Kidney (tissue), 14 donors: ENCODE results near the gene NET1. TPM values are rescaled to one million over a fixed set of nuclear protein-coding genes. Genes with fewer than 3 reads are reported as not detected.

Experiments used
- DNase-seq, 5 donors: peaks; one replicate each; pipeline ENCODE4 v3.0.0-alpha.2; 2013 to 2020
- FAIRE-seq: peaks from 2 replicates; lab custom pipeline; 2012; peaks lifted over from hg19 to GRCh38; lab: Jason Lieb, UNC
- H3K27ac ChIP-seq, 2 donors: one replicate each; pipeline ENCODE4 v1.7.0; 2013; ENCODE audit warnings: low read depth in 2 of 2, low read length in 2 of 2, inconsistent platforms in 1 of 2
- H3K27me3 ChIP-seq: one replicate; pipeline ENCODE4 v1.7.1; 2013; ENCODE audit warnings: low read length, inconsistent platforms; ENCODE audit not compliant: control insufficient read depth, insufficient read depth
- H3K36me3 ChIP-seq, 3 donors: one replicate each; pipeline versions ENCODE4 v1.7.0 to v1.7.1; 2013; ENCODE audit warnings: low read length in 3 of 3, control low read depth in 1 of 3, inconsistent platforms in 1 of 3; ENCODE audit not compliant: insufficient read depth in 3 of 3, control insufficient read depth in 2 of 3
- H3K4me1 ChIP-seq, 3 donors: one replicate each; pipeline versions ENCODE4 v1.7.0 to v1.7.1; 2013; ENCODE audit warnings: low read length in 3 of 3, inconsistent platforms in 1 of 3, low read depth in 1 of 3; ENCODE audit not compliant: control insufficient read depth in 2 of 3, insufficient read depth in 2 of 3
- H3K4me3 ChIP-seq, 3 donors: one replicate each; pipeline versions ENCODE4 v1.7.0 to v1.8.1; 2013; ENCODE audit warnings: low read length in 3 of 3, control low read depth in 1 of 3, inconsistent platforms in 1 of 3
- H3K9ac ChIP-seq, 3 donors: one replicate each; pipeline versions ENCODE4 v1.7.0 to v1.7.1; 2013; ENCODE audit warnings: low read length in 3 of 3, control low read depth in 1 of 3, inconsistent platforms in 1 of 3
- H3K9me3 ChIP-seq, 3 donors: one replicate each; pipeline versions ENCODE4 v1.7.0 to v1.7.1; 2013; ENCODE audit warnings: low read length in 3 of 3, control low read depth in 1 of 3, inconsistent platforms in 1 of 3; ENCODE audit not compliant: control insufficient read depth in 2 of 3, insufficient read depth in 1 of 3
- intact Hi-C: fragments of 100-400 bp; cut with DNase I; formaldehyde crosslinking; loops from one replicate; pipeline ENCODE4 v1.11.1; 2022
- polyA plus RNA-seq: library from polyadenylated mRNA; stranded (reverse); fragments of 350-450 nt; fragmentation: Illumina TruSeq; extraction: RNeasy Lipid Tissue Mini Kit (QIAGEN cat#74804); gene quantifications from one replicate; pipeline ENCODE4 v1.2.3, GENCODE V29; 2014; ENCODE audit warnings: low read depth, low replicate concordance; ENCODE audit not compliant: insufficient read depth
- total RNA-seq: library from RNA; stranded (reverse); fragmentation: NEBNext Ultra II Directional; extraction: Animal tissue kit (Norgen Biotek cat#: 25700); gene quantifications from one replicate; pipeline ENCODE4 v1.2.1, GENCODE V29; 2021
- TF ChIP-seq, protein P1 (sequence below): IDR thresholded peaks from 3 replicates; pipeline ENCODE4 v1.5.1; 2012; ENCODE audit warnings: mild to moderate bottlenecking, moderate library complexity, borderline replicate concordance; ENCODE audit not compliant: insufficient read depth; ENCODE audit errors: extremely low read depth
- donor health status: control.
- donor health status: control.
- donor health status: control.
- donor health status: control.
- donor health status: control.
- donor health status: DM: yes; HTN: yes; CAD: no.
- donor health status: Normal renal cell carcinoma (clear cell type).

Gene NET1
- total and polyA plus RNA-seq, 2 donors from 2014 or later, result 35.9 to 86.5 TPM

DNA sequence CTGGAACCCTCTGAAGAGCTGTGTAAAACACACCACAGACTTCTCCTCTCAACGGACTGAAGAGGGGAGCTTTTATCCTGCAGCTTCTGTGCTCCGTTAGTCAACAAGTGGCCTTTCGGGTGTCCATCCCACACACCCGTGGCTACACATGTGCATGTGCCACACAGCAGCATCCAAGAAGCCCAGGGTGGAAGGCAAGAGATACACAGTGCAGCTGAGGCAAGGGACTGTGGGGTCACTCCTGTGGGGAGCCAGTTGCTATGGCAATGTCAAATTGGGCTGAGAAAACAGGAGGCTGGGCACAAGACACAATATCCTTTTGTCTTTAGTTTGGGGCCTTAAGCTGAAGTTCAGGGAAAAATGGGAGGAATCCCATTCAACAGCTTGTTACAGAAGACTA, 28.7 kb downstream of the NET1 start:
- no peak overlapping the region for H3K9ac ChIP-seq
- TF ChIP-seq, protein P1, sequence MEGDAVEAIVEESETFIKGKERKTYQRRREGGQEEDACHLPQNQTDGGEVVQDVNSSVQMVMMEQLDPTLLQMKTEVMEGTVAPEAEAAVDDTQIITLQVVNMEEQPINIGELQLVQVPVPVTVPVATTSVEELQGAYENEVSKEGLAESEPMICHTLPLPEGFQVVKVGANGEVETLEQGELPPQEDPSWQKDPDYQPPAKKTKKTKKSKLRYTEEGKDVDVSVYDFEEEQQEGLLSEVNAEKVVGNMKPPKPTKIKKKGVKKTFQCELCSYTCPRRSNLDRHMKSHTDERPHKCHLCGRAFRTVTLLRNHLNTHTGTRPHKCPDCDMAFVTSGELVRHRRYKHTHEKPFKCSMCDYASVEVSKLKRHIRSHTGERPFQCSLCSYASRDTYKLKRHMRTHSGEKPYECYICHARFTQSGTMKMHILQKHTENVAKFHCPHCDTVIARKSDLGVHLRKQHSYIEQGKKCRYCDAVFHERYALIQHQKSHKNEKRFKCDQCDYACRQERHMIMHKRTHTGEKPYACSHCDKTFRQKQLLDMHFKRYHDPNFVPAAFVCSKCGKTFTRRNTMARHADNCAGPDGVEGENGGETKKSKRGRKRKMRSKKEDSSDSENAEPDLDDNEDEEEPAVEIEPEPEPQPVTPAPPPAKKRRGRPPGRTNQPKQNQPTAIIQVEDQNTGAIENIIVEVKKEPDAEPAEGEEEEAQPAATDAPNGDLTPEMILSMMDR, result no peak
- no peaks in the 10 kb centered on the region for H3K9me3 ChIP-seq
- no peaks in the 10 kb centered on the region for H3K36me3 ChIP-seq
- DNase-seq, result no peak
- H3K4me1 ChIP-seq, result peaks cover 0 to 1% (median 0%) of the 10 kb centered on the region in 3 donors
- intact Hi-C loops, result loop anchor here (5.0 to 10.0 kb wide), 2 partner anchors 181 to 434 kb away; no protein-coding TSS in a partner anchor
- H3K4me3 ChIP-seq, result no peak overlapping the region
- no peaks in the 10 kb centered on the region for H3K27me3 ChIP-seq
- no peak overlapping the region for H3K27ac ChIP-seq
- no peak for FAIRE-seq

DNA sequence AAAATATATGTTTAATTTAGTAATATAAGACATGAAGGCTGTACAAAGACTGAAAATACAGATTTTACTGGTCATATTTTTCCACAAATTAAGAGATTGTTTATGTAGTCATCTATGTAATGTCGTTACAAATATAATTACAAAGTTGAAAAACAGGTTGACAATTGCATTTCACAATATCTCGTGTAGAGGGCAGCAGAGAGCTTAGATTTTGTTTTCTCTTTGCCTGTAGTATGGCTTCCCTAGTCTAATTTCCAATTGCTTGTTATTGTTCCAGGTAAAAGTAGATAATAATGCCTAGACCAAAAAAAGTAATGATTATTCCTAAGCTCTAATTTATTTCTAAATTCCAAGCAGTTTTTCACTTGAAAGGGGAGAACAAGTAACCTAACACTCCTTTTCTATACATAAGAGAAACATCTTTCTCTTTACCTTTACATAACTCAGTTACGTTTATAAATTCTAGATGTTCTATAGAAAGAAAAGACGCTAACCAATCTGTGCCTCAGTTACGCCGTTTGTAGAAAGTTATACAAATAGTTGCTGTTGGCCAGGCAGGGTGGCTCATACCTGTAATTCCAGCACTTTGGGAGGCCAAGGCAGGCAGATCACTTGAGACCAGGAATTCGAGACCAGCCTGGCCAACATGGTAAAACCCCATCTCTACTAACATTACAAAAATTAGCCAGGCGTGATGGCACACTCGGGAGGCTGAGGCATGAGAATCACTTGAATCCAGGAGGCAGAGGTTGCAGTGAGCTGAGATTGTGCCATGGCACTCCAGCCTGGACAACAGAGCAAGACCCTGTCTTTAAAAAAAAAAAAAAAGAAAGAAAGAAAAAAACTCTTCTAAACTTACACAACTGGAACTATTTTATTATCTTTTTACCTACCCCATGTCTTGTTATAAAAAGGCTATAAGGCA, 30.0 kb downstream of the NET1 start:
- FAIRE-seq, result peak; percentile 97
- DNase-seq, result peak in 2 of 5 donors; percentile 77 to 79
- Histone ChIP-seq H3K27ac (no peak overlapping the region), H3K27me3 (no peaks in the 10 kb centered on the region), H3K9me3 (no peaks in the 10 kb centered on the region), H3K9ac (no peak overlapping the region), H3K36me3 (no peaks in the 10 kb centered on the region), H3K4me3 (no peak overlapping the region), H3K4me1 (peaks cover 0 to 3% (median 0%) of the 10 kb centered on the region in 3 donors)
- TF ChIP-seq, protein P1, result peak; percentile 69
- intact Hi-C loops, result loop anchor here (5.0 to 10.0 kb wide), 2 partner anchors 180 to 432 kb away; no protein-coding TSS in a partner anchor

DNA sequence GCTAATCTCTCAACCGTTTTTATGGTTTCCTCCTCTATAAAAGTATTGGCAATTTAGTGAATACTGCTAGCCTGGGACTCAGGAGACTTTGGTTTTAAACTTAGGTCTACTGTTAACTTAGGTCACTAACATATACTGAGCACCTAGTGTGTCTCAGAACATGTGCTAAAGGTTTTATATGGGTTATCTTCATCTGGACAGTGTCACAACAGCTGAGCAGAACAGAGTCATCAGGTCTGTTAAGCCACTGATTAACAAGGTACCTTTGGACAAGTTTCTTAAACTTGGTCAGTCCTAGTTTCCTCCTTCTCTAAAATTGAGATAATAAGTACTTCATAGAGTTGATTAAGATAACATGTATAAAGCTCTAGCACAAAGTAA, 30.6 kb downstream of the NET1 start:
- DNase-seq (no peak), FAIRE-seq (no peak)
- intact Hi-C loops, result loop anchor here (5.0 to 10.0 kb wide), 2 partner anchors 179 to 432 kb away; no protein-coding TSS in a partner anchor
- TF ChIP-seq, protein P1, result no peak
- Histone ChIP-seq H3K9me3 (no peaks in the 10 kb centered on the region), H3K9ac (no peak overlapping the region), H3K27me3 (no peaks in the 10 kb centered on the region), H3K27ac (no peak overlapping the region), H3K36me3 (no peaks in the 10 kb centered on the region), H3K4me3 (no peak overlapping the region), H3K4me1 (peaks cover 0 to 3% (median 0%) of the 10 kb centered on the region in 3 donors)
